ENCODE data around the gene LRP2BP. TPM values are rescaled to one million over a fixed set of nuclear protein-coding genes. Genes with fewer than 3 reads are reported as not detected.
"Not testable (repeated sequence)": the region's sequence is repeated elsewhere in the genome, so short reads cannot be mapped to it uniquely, and the experiment has no call there.

Gene LRP2BP
- total RNA-seq, 4 donors from 2014 or later = 1.7 to 5.5 (median 3.4) TPM

DNA sequence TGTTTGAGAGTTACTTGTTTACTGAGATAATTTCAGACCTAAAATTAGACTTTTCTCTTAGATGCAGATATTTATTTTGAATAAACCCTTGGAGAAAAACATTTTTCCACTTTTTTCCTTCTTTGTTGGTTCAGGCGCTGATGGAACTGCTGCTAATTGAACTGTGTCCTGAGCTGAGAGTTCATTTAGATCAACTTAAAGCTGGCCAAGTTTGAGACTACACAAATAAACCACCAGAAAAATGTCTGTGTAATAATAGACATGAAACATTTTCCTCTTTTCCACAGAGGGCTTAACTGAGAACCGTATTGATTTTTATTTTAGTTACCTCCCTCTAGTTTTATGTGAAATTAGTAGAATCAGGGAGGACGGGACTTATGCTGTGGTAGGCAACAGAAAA is 32.5 kb downstream of the LRP2BP start:
- TF ChIP-seq POLR2A (IDR thresholded peaks at IDR 0.05) (no peak), CTCF (IDR thresholded peaks at IDR 0.05) (no peak), EP300 (IDR thresholded peaks at IDR 0.05) (no peak)
- H3K9me3 ChIP-seq = no peaks in the 10 kb centered on the region
- H3K4me1 ChIP-seq = no peaks in the 10 kb centered on the region
- no peak overlapping the region for H3K4me3 ChIP-seq
- WGBS, 2 donors = 57 to 60% methylated on average over 3 of the region's 3 CpGs
- no peak overlapping the region for H3K27ac ChIP-seq
- no peak for DNase-seq (ENCODE audit: low spot score in 2 of 2)
- H3K36me3 ChIP-seq = peaks cover 0 to 17% (median 0%) of the 10 kb centered on the region in 3 donors
- no peaks in the 10 kb centered on the region for H3K27me3 ChIP-seq

DNA sequence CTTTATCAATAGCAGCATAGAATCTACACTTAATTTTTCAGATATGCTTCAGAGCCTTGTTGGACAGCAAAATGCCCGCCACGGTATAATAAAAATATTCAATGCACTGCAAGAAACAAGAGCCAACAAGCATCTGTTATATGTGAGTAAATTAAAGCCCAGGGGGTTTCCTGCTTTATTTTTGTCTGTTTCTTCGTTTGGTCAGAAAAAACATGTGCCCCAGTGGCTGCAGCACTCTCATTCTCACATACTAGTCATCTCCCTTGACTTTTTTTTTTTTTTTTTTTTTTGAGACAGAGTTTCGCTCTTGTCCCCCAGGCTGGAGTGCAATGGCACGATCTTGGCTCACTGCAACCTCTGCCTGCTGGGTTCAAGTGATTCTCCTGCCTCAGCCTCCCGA is 33.2 kb downstream of the LRP2BP start:
- not testable (repeated sequence) for H3K9me3 ChIP-seq; H3K4me1 ChIP-seq; H3K27me3 ChIP-seq; H3K4me3 ChIP-seq; DNase-seq (ENCODE audit: low spot score in 2 of 2); H3K27ac ChIP-seq
- peaks cover 0 to 12% (median 0%) of the 10 kb centered on the region in 3 donors for H3K36me3 ChIP-seq
- 68 to 74% methylated on average over 6 of the region's 6 CpGs for WGBS, 2 donors

- no peak overlapping the region for H3K4me3 ChIP-seq
- no peaks in the 10 kb centered on the region for H3K27me3 ChIP-seq
- DNase-seq (ENCODE audit: low spot score in 2 of 2) = no peak
- 74 to 78% methylated on average over 3 of the region's 3 CpGs for WGBS, 2 donors
- H3K9me3 ChIP-seq = no peaks in the 10 kb centered on the region
- H3K27ac ChIP-seq = no peak overlapping the region
- TF ChIP-seq CTCF (IDR thresholded peaks at IDR 0.05) = no peak
- TF ChIP-seq POLR2A (IDR thresholded peaks at IDR 0.05) = no peak
- TF ChIP-seq EP300 (IDR thresholded peaks at IDR 0.05) = no peak
- H3K4me1 ChIP-seq = no peaks in the 10 kb centered on the region
- H3K36me3 ChIP-seq = peaks cover 0 to 12% (median 0%) of the 10 kb centered on the region in 3 donors
Measured at GRCh38 chr4:185361872-185362271, 33.9 kb downstream of the LRP2BP start.

DNA sequence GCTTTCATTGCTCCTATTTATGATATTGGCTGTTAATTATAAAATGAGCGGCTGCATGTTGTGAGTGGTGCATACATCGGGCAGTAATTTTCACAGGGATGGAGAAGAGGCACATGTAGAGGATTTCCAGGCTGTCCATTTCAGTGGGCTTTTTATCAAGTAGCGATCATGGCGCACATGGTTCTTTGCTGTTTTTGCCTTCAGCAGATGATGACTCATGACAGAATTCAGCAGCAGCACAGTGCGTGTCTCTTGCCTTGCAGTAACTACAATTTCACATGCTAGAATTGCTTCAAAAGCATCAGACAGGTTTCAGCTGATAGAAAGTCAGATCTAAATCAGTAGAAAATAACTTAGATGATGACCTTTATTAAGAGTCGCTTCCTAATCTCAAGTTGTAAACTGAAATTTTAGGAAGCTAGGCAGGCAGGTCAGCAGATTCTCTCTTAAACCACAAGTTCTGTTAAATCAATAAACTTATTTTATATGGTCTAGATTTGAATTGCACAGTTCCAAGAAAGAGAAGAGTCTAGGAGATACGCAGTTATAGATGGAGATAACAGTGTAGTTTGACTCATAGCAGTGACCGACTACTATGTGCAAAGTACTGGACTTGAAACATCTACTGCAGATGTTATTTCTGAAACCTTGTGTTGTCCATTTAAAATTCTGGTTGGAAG is 35.8 kb downstream of the LRP2BP start:
- no peak for DNase-seq (ENCODE audit: low spot score in 2 of 2)
- Histone ChIP-seq H3K27ac (no peak overlapping the region), H3K4me3 (no peak overlapping the region), H3K4me1 (no peaks in the 10 kb centered on the region), H3K9me3 (no peaks in the 10 kb centered on the region), H3K36me3 (peaks cover 0 to 12% (median 0%) of the 10 kb centered on the region in 3 donors), H3K27me3 (no peaks in the 10 kb centered on the region)
- TF ChIP-seq CTCF (IDR thresholded peaks at IDR 0.05) = no peak
- TF ChIP-seq EP300 (IDR thresholded peaks at IDR 0.05) = no peak
- no peak for TF ChIP-seq POLR2A (IDR thresholded peaks at IDR 0.05)
- WGBS, 2 donors = 92 to 97% methylated on average over 8 of the region's 8 CpGs

GRCh38 chr4:185358959-185359358 is 36.8 kb downstream of the LRP2BP start:
- WGBS, 2 donors = 72 to 77% methylated on average over 4 of the region's 4 CpGs
- H3K36me3 ChIP-seq = peaks cover 0 to 21% (median 0%) of the 10 kb centered on the region in 3 donors
- no peaks in the 10 kb centered on the region for H3K9me3 ChIP-seq
- no peaks in the 10 kb centered on the region for H3K27me3 ChIP-seq
- H3K4me1 ChIP-seq = no peaks in the 10 kb centered on the region
- TF ChIP-seq CTCF (IDR thresholded peaks at IDR 0.05) = no peak
- no peak for TF ChIP-seq POLR2A (IDR thresholded peaks at IDR 0.05)
- TF ChIP-seq EP300 (IDR thresholded peaks at IDR 0.05) = no peak
- peak overlapping the region in 1 of 4 donors; percentile 20 for H3K27ac ChIP-seq
- H3K4me3 ChIP-seq = no peak overlapping the region
- DNase-seq (ENCODE audit: low spot score in 2 of 2) = no peak
